Choroid plexus epithelial cell (primary cell): Measurements from ENCODE around the gene CBLN1.

ENCODE experiments used
- DNase-seq: peaks from one replicate; pipeline ENCODE4 v3.0.0-alpha.2; 2010; ENCODE audit warnings: low read depth
- H3K4me3 ChIP-seq: 2 replicates; pipeline ENCODE4 v1.5.1; 2011; ENCODE audit warnings: low read depth, mild to moderate bottlenecking, control low read depth, low read length, moderate library complexity
- CTCF ChIP-seq: conservative IDR thresholded peaks from 2 replicates; pipeline ENCODE4 v1.5.1; 2011; ENCODE audit warnings: low read depth, mild to moderate bottlenecking, control low read depth, inconsistent platforms, low read length, moderate library complexity

The CBLN1 gene

DNA sequence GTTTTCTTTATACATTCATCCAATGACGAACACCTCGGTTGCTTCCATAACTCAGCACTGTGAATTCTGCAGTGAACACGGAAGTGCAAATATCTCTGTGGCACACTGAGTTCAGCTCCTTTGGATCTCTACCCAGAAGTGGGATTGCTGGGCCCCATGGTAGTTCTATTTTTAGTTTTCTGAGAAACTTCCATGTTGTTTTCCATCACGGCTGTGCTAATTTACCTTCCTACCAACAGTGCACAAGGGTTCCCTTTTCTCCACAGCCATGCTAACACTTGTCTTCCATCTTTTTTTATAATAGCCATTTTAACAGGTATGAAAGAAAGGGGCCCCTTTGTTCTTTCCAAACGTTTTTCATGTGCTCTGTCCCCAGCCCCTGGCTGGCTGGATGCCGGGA lies 30.2 kb upstream of the CBLN1 start:
- TF ChIP-seq CTCF, result no peak
- DNase-seq, result no peak
- H3K4me3 ChIP-seq, result no peak overlapping the region

GRCh38 chr16:49307176-49307575 lies 25.5 kb upstream of the CBLN1 start:
- DNase-seq, result no peak
- TF ChIP-seq CTCF, result no peak
- H3K4me3 ChIP-seq, result no peak overlapping the region

DNA sequence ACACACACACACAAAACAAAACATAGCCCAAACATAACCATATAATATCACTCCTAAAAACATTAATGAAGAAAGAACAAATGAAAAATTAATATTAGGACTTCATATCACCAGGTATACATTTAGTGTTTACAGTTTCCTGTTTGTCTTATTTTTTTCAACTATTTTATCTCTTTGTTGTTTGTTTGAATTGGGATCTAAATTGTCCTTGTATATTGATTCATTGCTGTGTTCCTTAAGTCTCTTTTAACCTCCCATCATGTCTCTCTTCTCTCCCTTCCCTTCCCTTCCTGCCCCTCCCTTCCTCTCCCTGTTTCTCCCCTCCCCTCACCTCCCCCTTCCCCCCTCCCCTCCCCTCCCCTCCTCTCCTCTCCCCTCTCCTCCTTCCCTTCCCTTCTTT lies 23.8 kb upstream of the CBLN1 start:
- no peak overlapping the region for H3K4me3 ChIP-seq
- TF ChIP-seq CTCF, result no peak
- no peak for DNase-seq

- H3K4me3 ChIP-seq, result no peak overlapping the region
- TF ChIP-seq CTCF, result no peak
Observed at GRCh38 chr16:49292413-49292812, 10.8 kb upstream of the CBLN1 start.

GRCh38 chr16:49287572-49287971 lies 5.9 kb upstream of the CBLN1 start:
- TF ChIP-seq CTCF, result no peak
- no peak for DNase-seq
- H3K4me3 ChIP-seq, result no peak overlapping the region

More at GRCh38 chr16:49292413-49292812, 10.8 kb upstream of the CBLN1 start:
- no peak for DNase-seq

GRCh38 chr16:49284962-49285361 lies 3.3 kb upstream of the CBLN1 start:
- TF ChIP-seq CTCF, result no peak
- H3K4me3 ChIP-seq, result no peak overlapping the region
- DNase-seq, result no peak

- TF ChIP-seq CTCF, result no peak
- H3K4me3 ChIP-seq, result no peak overlapping the region
- DNase-seq, result no peak
Observed at GRCh38 chr16:49283376-49284049, 1.9 kb upstream of the CBLN1 start.
